T-cell (primary cell): ENCODE measurements around the gene MLLT6. TPM values are rescaled to one million over a fixed set of nuclear protein-coding genes. Genes with fewer than 3 reads are reported as not detected.

Source experiments
- ATAC-seq, 4 experiments: fragments of 200-7000 bp in 3 of 4; fragments of 150-1000 bp in 1 of 4; cut with Tn5 transposase; replicated peaks in 1 of 4; 1 replicate in 3 of 4; 2 replicates in 1 of 4; pipeline ENCODE4 v1.10.0; 2021; ENCODE audit warnings: moderate library complexity in 3 of 4, mild to moderate bottlenecking in 2 of 4, moderate number of reproducible peaks in 1 of 4
- CTCF ChIA-PET, 2 donors: fragments of 300-600 bp; sonication (Branson Sonifier 250); formaldehyde crosslinking; loops; one replicate each; lab custom pipeline; 2022; ENCODE audit warnings: antibody characterized with exemption in 2 of 2; lab: Charles Lee
- POLR2A ChIA-PET, 2 donors: fragments of 300-600 bp; sonication (Branson Sonifier 250); formaldehyde crosslinking; loops; one replicate each; lab custom pipeline; 2022; ENCODE audit warnings: antibody characterized with exemption in 2 of 2; lab: Charles Lee
- DNase-seq, 35 experiments: peaks; one replicate each; pipeline versions ENCODE4 v3.0.0 to v3.0.0-alpha.2; 2013 to 2023
- H3K27ac ChIP-seq: one replicate; pipeline ENCODE4 v1.5.1; 2013; ENCODE audit warnings: low read length
- H3K27me3 ChIP-seq, 2 experiments: replicated peaks in 1 of 2; 1 replicate in 1 of 2; 2 replicates in 1 of 2; pipeline versions ENCODE4 v1.6.1 to v1.7.0; 2013; ENCODE audit warnings: low read length in 1 of 2, mixed read lengths in 1 of 2; ENCODE audit not compliant: control insufficient read depth in 2 of 2, insufficient read depth in 2 of 2; ENCODE audit errors: extremely low read depth in 1 of 2
- H3K36me3 ChIP-seq, 2 donors: 1 replicate in 1 of 2; 2 replicates in 1 of 2; pipeline versions ENCODE4 v1.6.1 to v1.7.0; 2013; ENCODE audit warnings: low read length in 1 of 2; ENCODE audit not compliant: control insufficient read depth in 2 of 2, insufficient read depth in 1 of 2; ENCODE audit errors: extremely low read depth in 1 of 2
- H3K4me1 ChIP-seq, 2 experiments: 1 replicate in 1 of 2; 2 replicates in 1 of 2; pipeline versions ENCODE4 v1.6.1 to v1.7.0; 2013; ENCODE audit warnings: low read length in 2 of 2, mixed read lengths in 1 of 2; ENCODE audit not compliant: insufficient read depth in 2 of 2, control insufficient read depth in 1 of 2; ENCODE audit errors: extremely low read depth in 1 of 2
- H3K4me3 ChIP-seq, 2 donors: 1 replicate in 1 of 2; 2 replicates in 1 of 2; pipeline versions ENCODE4 v1.5.1 to v1.7.0; 2013; ENCODE audit warnings: mild to moderate bottlenecking in 2 of 2, low read length in 1 of 2, moderate library complexity in 1 of 2; ENCODE audit not compliant: control insufficient read depth in 1 of 2; ENCODE audit errors: extremely low read depth in 1 of 2
- H3K9me3 ChIP-seq: 2 replicates; pipeline ENCODE4 v1.7.0; 2013
- H3K27ac Mint-ChIP-seq, 2 donors: one replicate each; pipeline ENCODE4 v1.8.0; 2020 to 2021; ENCODE audit warnings: mild to moderate bottlenecking in 2 of 2, mixed read lengths in 2 of 2
- H3K27me3 Mint-ChIP-seq, 2 donors: one replicate each; pipeline ENCODE4 v1.8.0; 2021 to 2022; ENCODE audit warnings: mixed read lengths in 2 of 2
- H3K36me3 Mint-ChIP-seq: one replicate; pipeline ENCODE4 v1.8.0; 2021; ENCODE audit warnings: mixed read lengths
- H3K4me1 Mint-ChIP-seq, 3 donors: one replicate each; pipeline ENCODE4 v1.8.0; 2020 to 2022; ENCODE audit warnings: mixed read lengths in 3 of 3, mild to moderate bottlenecking in 1 of 3
- H3K4me3 Mint-ChIP-seq, 3 donors: one replicate each; pipeline ENCODE4 v1.8.0; 2020 to 2022; ENCODE audit warnings: mild to moderate bottlenecking in 3 of 3, mixed read lengths in 3 of 3, moderate library complexity in 3 of 3
- H3K9me3 Mint-ChIP-seq, 3 donors: one replicate each; pipeline ENCODE4 v1.8.0; 2020 to 2022; ENCODE audit warnings: mixed read lengths in 3 of 3
- WGBS: methylation state at CpG from one replicate; pipeline ENCODE4 v1.1.5; 2013; ENCODE audit warnings: missing lambda C conversion rate; ENCODE audit not compliant: insufficient coverage; 5-methylcytosine and 5-hydroxymethylcytosine counted together
- total RNA-seq, 35 experiments: library from RNA in 6 of 35; stranded (reverse) in 6 of 35; fragments of 120-200 nt in 1 of 35; gene quantifications; one replicate each; pipeline versions ENCODE4 v1.2.1 to v1.2.4 and lab custom pipeline; 2013 to 2026

MLLT6 gene
- total RNA-seq, 5 donors from 2014 or later (not counting 1 experiment from before 2014, with no cell fraction given), result 412 to 506 (median 480) TPM

DNA sequence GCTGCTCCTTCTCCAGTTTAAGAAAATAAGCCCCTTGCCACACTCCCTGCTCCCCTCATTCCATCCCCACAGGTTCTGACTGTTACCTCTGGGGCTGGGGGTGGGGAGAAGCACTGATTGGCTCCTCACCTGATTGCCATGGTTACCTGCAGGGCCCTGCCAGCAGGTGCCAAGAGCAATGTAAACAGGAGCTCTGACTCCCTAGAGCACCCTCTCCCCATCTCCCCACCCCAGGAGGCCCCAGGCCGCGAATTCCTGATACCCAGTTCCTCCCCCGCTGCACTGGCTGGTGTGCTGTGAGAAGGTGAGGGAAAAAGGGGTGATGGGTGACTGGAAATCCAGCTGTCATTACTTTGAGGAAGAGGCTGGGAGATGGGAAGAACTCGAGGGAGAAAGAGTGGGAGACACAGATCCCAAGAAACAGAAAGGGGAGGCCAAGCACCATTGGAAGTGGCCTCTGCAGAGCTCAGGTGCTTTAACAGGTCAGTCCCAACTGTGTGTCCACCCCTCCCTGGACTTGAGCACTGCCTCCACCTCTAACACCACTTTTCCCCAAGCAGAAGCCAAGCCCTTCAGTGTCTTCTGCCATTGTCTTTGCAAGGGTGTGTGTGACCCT is 38.6 kb downstream of the MLLT6 start:
- H3K9me3 ChIP-seq, result no peaks in the 10 kb centered on the region
- Mint-ChIP-seq H3K27me3 (peaks cover 15 to 46% of the 10 kb centered on the region in 2 donors), H3K4me3 (no peak overlapping the region), H3K27ac (no peak overlapping the region), H3K9me3 (no peaks in the 10 kb centered on the region), H3K36me3 (no peaks in the 10 kb centered on the region), H3K4me1 (peaks cover 13 to 17% (median 14%) of the 10 kb centered on the region in 3 donors)
- no peaks in the 10 kb centered on the region for H3K36me3 ChIP-seq
- H3K4me3 ChIP-seq, result no peak overlapping the region
- ChIA-PET CTCF (no interaction called here), POLR2A (interaction anchor here in 1 of 2 donors (0.6 kb wide), 1 partner anchor 69 kb away, joined by 12 read pairs; no protein-coding TSS in a partner anchor)
- H3K27me3 ChIP-seq, result peaks cover 0 to 82% of the 10 kb centered on the region in 2 experiments
- peaks cover 18 to 25% of the 10 kb centered on the region in 2 experiments for H3K4me1 ChIP-seq
- DNase-seq (no peak), ATAC-seq (no peak)
- H3K27ac ChIP-seq, result no peak overlapping the region
- 63% methylated on average over 1 of the region's 4 CpGs for WGBS

DNA sequence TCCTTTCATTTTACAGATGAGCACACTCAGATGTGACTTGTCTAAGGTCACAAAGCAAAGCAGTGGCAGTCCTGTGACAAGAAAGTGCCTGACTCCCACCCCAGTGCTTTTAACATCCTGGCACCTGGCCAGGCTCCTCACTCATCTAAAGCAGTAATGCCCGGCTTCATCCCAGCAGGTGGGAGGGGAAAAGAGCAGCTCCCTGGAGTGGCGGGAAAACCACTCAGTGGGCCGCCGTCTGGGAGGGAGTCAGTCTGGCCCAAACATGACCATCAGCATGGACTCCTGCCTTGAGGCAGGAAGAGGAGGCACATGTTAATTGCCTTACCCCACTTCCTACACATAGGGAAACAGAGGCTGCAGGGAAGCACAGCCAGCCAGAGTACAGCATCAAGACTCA is 40.5 kb downstream of the MLLT6 start:
- no CpG with 5 or more reads among the region's 4 CpGs for WGBS
- H3K4me3 Mint-ChIP-seq, result peak overlapping the region in 1 of 3 donors; percentile 70
- no peaks in the 10 kb centered on the region for H3K36me3 ChIP-seq
- H3K36me3 Mint-ChIP-seq, result no peaks in the 10 kb centered on the region
- ATAC-seq (no peak), DNase-seq (no peak)
- H3K27me3 Mint-ChIP-seq, result peaks cover 15 to 58% of the 10 kb centered on the region in 2 donors
- CTCF ChIA-PET, result no interaction called here
- POLR2A ChIA-PET, result no interaction called here
- H3K4me1 Mint-ChIP-seq, result peaks cover 26 to 29% (median 28%) of the 10 kb centered on the region in 3 donors
- no peak overlapping the region for H3K27ac ChIP-seq
- H3K27me3 ChIP-seq, result peaks cover 4 to 86% of the 10 kb centered on the region in 2 experiments
- no peak overlapping the region for H3K4me3 ChIP-seq
- H3K4me1 ChIP-seq, result peaks cover 30 to 44% of the 10 kb centered on the region in 2 experiments
- no peak overlapping the region for H3K27ac Mint-ChIP-seq
- no peaks in the 10 kb centered on the region for H3K9me3 ChIP-seq
- H3K9me3 Mint-ChIP-seq, result no peaks in the 10 kb centered on the region

DNA sequence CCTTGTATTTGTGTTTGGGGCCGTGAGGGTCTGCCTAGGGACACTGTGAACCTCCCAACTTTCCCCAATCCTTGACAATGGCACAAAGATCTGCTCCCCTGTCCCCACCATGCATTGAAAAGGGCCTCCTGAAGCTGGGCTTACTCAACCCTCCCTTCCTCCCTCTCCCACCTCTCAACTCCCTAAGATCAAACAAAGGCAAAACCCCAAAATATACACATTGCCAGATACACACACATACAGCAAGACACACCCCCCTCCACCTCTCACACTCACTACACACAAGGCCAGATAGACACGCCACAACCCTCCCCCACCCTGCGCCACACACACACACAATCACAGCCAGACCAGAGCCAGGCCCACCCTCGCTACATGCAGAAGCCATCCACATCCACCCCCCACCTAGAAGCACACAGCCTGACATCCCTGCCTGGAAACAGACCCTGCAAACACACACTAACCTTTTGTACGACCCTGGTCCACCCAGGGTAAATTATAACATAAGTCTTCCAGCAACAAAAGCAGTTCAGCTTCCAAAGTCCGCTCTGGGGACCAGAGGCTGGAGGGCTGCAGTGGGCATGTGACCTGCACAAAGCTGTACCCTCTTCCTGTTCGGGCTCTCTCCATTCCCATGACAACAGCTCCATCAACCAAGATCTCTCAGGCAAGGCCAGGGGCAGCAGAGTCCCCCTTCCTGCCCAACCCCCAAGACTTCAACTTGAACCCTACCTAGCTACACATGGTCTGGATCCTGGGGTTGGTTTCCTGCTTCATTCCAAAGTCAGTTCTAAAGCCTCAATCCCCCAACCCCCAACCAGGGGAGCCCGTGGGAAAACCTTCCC is 41.2 kb downstream of the MLLT6 start:
- ChIA-PET POLR2A (no interaction called here), CTCF (interaction anchor here in 1 of 2 donors (1.1 kb wide), 1 partner anchor 15 kb away, joined by 3 read pairs; no protein-coding TSS in a partner anchor)
- H3K4me1 Mint-ChIP-seq, result peaks cover 33 to 36% (median 35%) of the 10 kb centered on the region in 3 donors
- Histone ChIP-seq H3K4me1 (peaks cover 36 to 51% of the 10 kb centered on the region in 2 experiments), H3K36me3 (no peaks in the 10 kb centered on the region), H3K27ac (no peak overlapping the region), H3K27me3 (peaks cover 4 to 84% of the 10 kb centered on the region in 2 experiments), H3K9me3 (no peaks in the 10 kb centered on the region), H3K4me3 (no peak overlapping the region)
- H3K36me3 Mint-ChIP-seq, result no peaks in the 10 kb centered on the region
- H3K9me3 Mint-ChIP-seq, result no peaks in the 10 kb centered on the region
- ATAC-seq, result no peak
- peaks cover 19 to 63% of the 10 kb centered on the region in 2 donors for H3K27me3 Mint-ChIP-seq
- DNase-seq, result no peak
- H3K27ac Mint-ChIP-seq, result peak overlapping the region in 1 of 2 donors; percentile 25
- 77% methylated on average over 7 of the region's 8 CpGs for WGBS
- peak overlapping the region; percentile 28 to 70 (median 56) for H3K4me3 Mint-ChIP-seq

DNA sequence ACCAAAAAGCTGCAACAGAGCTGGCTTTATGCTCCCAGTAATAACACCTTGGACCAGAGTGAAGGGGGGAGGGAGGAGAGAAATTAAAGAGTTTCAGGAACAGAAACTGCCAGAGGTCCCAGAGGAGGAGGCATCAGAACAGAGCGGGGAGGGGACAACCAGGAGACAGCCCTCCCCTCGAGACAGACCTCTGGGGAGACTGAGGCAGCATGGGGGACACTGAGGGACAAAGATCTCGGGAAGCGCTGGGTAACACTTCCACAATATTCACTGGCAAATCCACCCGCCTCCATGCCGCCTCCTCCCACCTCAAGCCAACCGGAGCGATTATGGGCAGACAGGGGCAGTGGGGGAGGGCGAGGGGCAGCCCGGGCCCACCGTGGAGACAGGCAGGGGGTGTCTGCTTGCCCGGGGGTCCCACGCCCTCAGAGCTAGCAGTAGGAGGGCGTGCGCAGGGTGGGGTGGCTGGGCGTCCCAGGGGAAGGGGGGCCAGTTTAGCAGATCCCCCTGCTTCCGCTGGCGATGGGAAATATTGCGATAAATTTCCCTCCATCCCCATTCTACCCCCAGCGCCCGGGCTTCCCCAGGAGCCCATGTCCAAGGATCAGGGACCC is 41.9 kb downstream of the MLLT6 start:
- Mint-ChIP-seq H3K36me3 (no peaks in the 10 kb centered on the region), H3K9me3 (no peaks in the 10 kb centered on the region), H3K27ac (no peak overlapping the region), H3K4me1 (peaks cover 40 to 42% (median 41%) of the 10 kb centered on the region in 3 donors), H3K4me3 (peak overlapping the region; percentile 28 to 70 (median 56)), H3K27me3 (peaks cover 21 to 68% of the 10 kb centered on the region in 2 donors)
- ATAC-seq (no peak), DNase-seq (no peak)
- ChIA-PET POLR2A (no interaction called here), CTCF (interaction anchor here in 1 of 2 donors (1.1 kb wide), 1 partner anchor 16 kb away, joined by 3 read pairs; no protein-coding TSS in a partner anchor)
- Histone ChIP-seq H3K4me1 (peaks cover 36 to 58% of the 10 kb centered on the region in 2 experiments), H3K36me3 (no peaks in the 10 kb centered on the region), H3K27ac (no peak overlapping the region), H3K4me3 (peak overlapping the region in 1 of 2 donors; percentile 38), H3K27me3 (peaks cover 4 to 79% of the 10 kb centered on the region in 2 experiments), H3K9me3 (no peaks in the 10 kb centered on the region)
- 80% methylated on average over 1 of the region's 21 CpGs for WGBS

DNA sequence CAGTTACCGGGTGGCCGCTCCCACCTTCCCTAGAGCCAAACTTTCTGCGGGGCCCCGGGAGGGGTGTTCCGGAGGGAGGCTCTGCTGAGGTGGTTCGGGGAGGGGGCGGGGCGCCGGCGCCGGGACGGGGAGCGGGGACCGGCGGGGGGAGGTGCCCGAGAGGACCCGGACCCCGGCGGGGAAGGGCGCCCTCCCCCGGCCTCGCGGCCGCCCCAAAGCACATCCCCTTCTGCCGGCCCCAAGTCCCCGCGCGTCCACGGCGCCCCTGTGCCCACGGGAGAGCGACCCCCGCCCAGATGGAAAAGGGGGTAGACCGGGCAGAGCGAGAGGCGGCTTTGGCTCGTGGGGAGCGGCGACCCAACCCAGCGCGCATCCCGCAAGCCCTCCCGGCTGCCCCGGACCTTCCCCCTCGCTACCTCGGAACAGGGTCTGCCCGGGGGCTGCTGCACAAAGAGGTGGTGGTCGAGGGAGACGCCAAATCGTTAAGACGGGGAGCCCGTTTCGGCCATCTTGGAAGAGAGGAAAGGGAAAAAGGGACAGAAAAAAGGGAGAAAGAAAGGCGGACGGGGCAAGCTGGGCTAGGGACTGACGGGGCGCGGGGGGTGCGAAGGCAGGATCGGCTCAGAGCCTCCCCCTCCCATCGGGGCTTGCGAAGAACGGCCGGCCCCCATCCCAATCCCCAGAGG is 42.5 kb downstream of the MLLT6 start:
- WGBS, result under 1% methylated on average over 46 of the region's 64 CpGs
- ChIA-PET POLR2A (no interaction called here), CTCF (no interaction called here)
- Mint-ChIP-seq H3K27me3 (peaks cover 21 to 68% of the 10 kb centered on the region in 2 donors), H3K36me3 (peaks cover 2% of the 10 kb centered on the region), H3K9me3 (no peaks in the 10 kb centered on the region), H3K4me1 (peaks cover 42 to 47% (median 45%) of the 10 kb centered on the region in 3 donors), H3K4me3 (peak overlapping the region; percentile 64 to 72 (median 70)), H3K27ac (no peak overlapping the region)
- no peak overlapping the region for H3K27ac ChIP-seq
- no peaks in the 10 kb centered on the region for H3K36me3 ChIP-seq
- peaks cover 4 to 74% of the 10 kb centered on the region in 2 experiments for H3K27me3 ChIP-seq
- DNase-seq, result peak in 1 of 35 experiments; percentile 26
- peaks cover 36 to 62% of the 10 kb centered on the region in 2 experiments for H3K4me1 ChIP-seq
- H3K9me3 ChIP-seq, result no peaks in the 10 kb centered on the region
- ATAC-seq, result no peak
- peak overlapping the region; percentile 38 to 58 for H3K4me3 ChIP-seq
